ENCODE results near the gene DOCK10.

Gene DOCK10

GRCh38 chr2:224883700-224884099 is 158.6 kb downstream of the DOCK10 start:
- no peaks in the 10 kb centered on the region for H3K4me1 ChIP-seq (ENCODE audit: insufficient read depth, low read length)
- no peaks in the 10 kb centered on the region for H3K9me3 ChIP-seq (ENCODE audit: insufficient read depth, low read length, severe bottlenecking)
- no peak overlapping the region for H3K4me2 ChIP-seq (ENCODE audit: insufficient read depth, low read length)
- no peak overlapping the region for H2AFZ ChIP-seq (ENCODE audit: low read depth, low read length)
- H3K27me3 ChIP-seq (ENCODE audit: insufficient read depth, low read length, poor library complexity): no peaks in the 10 kb centered on the region
- peaks cover 75% of the 10 kb centered on the region for H3K36me3 ChIP-seq (ENCODE audit: insufficient read depth, low read length)
- ATAC-seq (ENCODE audit: insufficient read depth, low read depth) (no peak), DNase-seq (no peak)
- no peak overlapping the region for H3K4me3 ChIP-seq (ENCODE audit: low read depth in 1 of 2, low read length in 2 of 2)
- TF ChIP-seq, protein P1, sequence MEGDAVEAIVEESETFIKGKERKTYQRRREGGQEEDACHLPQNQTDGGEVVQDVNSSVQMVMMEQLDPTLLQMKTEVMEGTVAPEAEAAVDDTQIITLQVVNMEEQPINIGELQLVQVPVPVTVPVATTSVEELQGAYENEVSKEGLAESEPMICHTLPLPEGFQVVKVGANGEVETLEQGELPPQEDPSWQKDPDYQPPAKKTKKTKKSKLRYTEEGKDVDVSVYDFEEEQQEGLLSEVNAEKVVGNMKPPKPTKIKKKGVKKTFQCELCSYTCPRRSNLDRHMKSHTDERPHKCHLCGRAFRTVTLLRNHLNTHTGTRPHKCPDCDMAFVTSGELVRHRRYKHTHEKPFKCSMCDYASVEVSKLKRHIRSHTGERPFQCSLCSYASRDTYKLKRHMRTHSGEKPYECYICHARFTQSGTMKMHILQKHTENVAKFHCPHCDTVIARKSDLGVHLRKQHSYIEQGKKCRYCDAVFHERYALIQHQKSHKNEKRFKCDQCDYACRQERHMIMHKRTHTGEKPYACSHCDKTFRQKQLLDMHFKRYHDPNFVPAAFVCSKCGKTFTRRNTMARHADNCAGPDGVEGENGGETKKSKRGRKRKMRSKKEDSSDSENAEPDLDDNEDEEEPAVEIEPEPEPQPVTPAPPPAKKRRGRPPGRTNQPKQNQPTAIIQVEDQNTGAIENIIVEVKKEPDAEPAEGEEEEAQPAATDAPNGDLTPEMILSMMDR (IDR thresholded peaks at IDR 0.05; ENCODE audit: borderline replicate concordance, extremely low read depth, low read length, poor library complexity, severe bottlenecking): no peak
- TF ChIP-seq EZH2 (IDR thresholded peaks at IDR 0.05; ENCODE audit: borderline replicate concordance, low read depth, low read length, severe bottlenecking): no peak
- H3K9ac ChIP-seq (ENCODE audit: low read depth, low read length): no peak overlapping the region
- no peaks in the 10 kb centered on the region for H4K20me1 ChIP-seq (ENCODE audit: insufficient read depth, low read length)
- H3K27ac ChIP-seq (ENCODE audit: low read length): no peak overlapping the region
- H3K79me2 ChIP-seq (ENCODE audit: insufficient read depth, low read length): no peaks in the 10 kb centered on the region

DNA sequence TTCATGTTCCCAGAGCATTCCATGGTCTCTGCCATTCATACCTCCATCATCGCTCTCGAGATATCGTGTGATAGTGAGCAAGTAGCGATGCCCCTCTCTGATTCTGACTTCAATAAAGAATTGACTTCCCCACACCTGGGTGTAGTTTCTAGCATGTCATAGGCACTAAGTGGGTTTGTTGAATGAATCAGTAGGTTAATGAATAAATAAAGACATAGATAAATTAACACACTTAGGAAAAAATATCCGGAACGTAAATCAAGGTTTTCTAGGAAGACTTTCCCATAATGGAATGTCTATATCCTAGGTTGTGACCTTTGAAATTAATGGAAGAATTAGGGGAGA is 159.1 kb downstream of the DOCK10 start:
- Histone ChIP-seq H3K4me3 (ENCODE audit: low read depth in 1 of 2, low read length in 2 of 2) (no peak overlapping the region), H3K9me3 (ENCODE audit: insufficient read depth, low read length, severe bottlenecking) (no peaks in the 10 kb centered on the region), H3K36me3 (ENCODE audit: insufficient read depth, low read length) (peaks cover 75% of the 10 kb centered on the region), H3K27me3 (ENCODE audit: insufficient read depth, low read length, poor library complexity) (no peaks in the 10 kb centered on the region), H2AFZ (ENCODE audit: low read depth, low read length) (no peak overlapping the region), H4K20me1 (ENCODE audit: insufficient read depth, low read length) (no peaks in the 10 kb centered on the region), H3K4me2 (ENCODE audit: insufficient read depth, low read length) (no peak overlapping the region), H3K9ac (ENCODE audit: low read depth, low read length) (no peak overlapping the region), H3K4me1 (ENCODE audit: insufficient read depth, low read length) (no peaks in the 10 kb centered on the region), H3K79me2 (ENCODE audit: insufficient read depth, low read length) (no peaks in the 10 kb centered on the region), H3K27ac (ENCODE audit: low read length) (no peak overlapping the region)
- no peak for DNase-seq
- no peak for ATAC-seq (ENCODE audit: insufficient read depth, low read depth)
- no peak for TF ChIP-seq EZH2 (IDR thresholded peaks at IDR 0.05; ENCODE audit: borderline replicate concordance, low read depth, low read length, severe bottlenecking)
- TF ChIP-seq, protein P1 (IDR thresholded peaks at IDR 0.05; ENCODE audit: borderline replicate concordance, extremely low read depth, low read length, poor library complexity, severe bottlenecking): no peak

DNA sequence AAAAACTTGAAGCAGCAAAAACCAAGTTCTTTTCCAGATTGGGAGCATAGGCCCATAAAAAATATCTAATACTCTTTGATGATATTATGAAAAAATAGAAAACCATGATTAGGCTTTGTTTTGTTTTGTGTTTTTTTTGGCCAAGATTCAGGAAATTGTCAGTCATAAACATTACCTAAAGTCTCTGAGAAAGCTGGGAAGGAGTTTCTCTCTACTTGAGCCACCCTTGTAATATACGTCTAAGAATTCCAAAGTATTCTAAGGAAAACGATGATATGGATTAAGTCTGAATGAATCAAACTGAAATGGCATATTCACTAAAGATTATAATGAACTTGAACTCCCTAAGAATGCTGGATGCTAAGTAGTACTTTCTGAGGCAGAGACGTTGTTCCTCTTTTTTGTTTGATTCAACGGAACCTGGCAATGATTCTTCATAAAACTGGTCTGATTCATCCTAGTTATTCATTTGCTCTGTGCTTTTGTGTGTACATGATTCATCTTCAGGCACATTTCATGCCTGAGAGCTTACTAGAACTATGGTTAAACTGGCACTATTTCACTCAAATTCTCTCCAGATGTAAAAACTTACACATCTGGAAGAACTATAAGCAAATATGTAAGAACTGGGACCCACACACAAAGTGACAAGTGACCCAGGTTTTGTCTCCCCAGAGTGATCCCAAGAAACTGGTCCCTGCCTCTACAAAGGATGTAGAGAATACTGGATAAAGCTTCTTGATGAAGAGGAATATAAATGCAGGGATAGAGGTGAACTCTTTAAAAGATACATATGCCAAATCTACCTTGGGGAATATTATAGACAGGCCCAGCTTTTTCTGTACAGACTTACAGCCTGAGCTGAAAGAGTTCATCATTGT is 159.7 kb downstream of the DOCK10 start:
- Histone ChIP-seq H3K4me1 (ENCODE audit: insufficient read depth, low read length) (no peaks in the 10 kb centered on the region), H3K79me2 (ENCODE audit: insufficient read depth, low read length) (no peaks in the 10 kb centered on the region), H3K4me2 (ENCODE audit: insufficient read depth, low read length) (no peak overlapping the region), H3K27ac (ENCODE audit: low read length) (no peak overlapping the region), H3K27me3 (ENCODE audit: insufficient read depth, low read length, poor library complexity) (no peaks in the 10 kb centered on the region), H3K9ac (ENCODE audit: low read depth, low read length) (no peak overlapping the region), H3K36me3 (ENCODE audit: insufficient read depth, low read length) (peaks cover 76% of the 10 kb centered on the region), H4K20me1 (ENCODE audit: insufficient read depth, low read length) (no peaks in the 10 kb centered on the region), H2AFZ (ENCODE audit: low read depth, low read length) (no peak overlapping the region), H3K9me3 (ENCODE audit: insufficient read depth, low read length, severe bottlenecking) (no peaks in the 10 kb centered on the region), H3K4me3 (ENCODE audit: low read depth in 1 of 2, low read length in 2 of 2) (no peak overlapping the region)
- TF ChIP-seq, protein P1 (IDR thresholded peaks at IDR 0.05; ENCODE audit: borderline replicate concordance, extremely low read depth, low read length, poor library complexity, severe bottlenecking): no peak
- TF ChIP-seq EZH2 (IDR thresholded peaks at IDR 0.05; ENCODE audit: borderline replicate concordance, low read depth, low read length, severe bottlenecking): no peak
- DNase-seq (no peak), ATAC-seq (ENCODE audit: insufficient read depth, low read depth) (no peak)

Data from DND-41 (cell line).